ENCODE measurements around the gene SIX2.

Gene SIX2

GRCh38 chr2:45011621-45012602, 2.7 kb upstream of the SIX2 start:
- TF ChIP-seq POLR2AphosphoS5 (IDR thresholded peaks at IDR 0.05; ENCODE audit: low read depth, low read length) (no peak), SPI1 (IDR thresholded peaks at IDR 0.05; ENCODE audit: low read depth, low read length) (no peak), PAX5 (IDR thresholded peaks at IDR 0.05; ENCODE audit: insufficient read depth, low read length, severe bottlenecking) (no peak), POLR2A (IDR thresholded peaks at IDR 0.05; ENCODE audit: low read depth, low read length) (no peak)
- FAIRE-seq, result no peak
- no peak for DNase-seq (ENCODE audit: insufficient read length, low spot score)

- FAIRE-seq, result no peak
- no peak for DNase-seq (ENCODE audit: insufficient read length, low spot score)
- TF ChIP-seq PAX5 (IDR thresholded peaks at IDR 0.05; ENCODE audit: insufficient read depth, low read length, severe bottlenecking), result no peak
- TF ChIP-seq POU2F2 (IDR thresholded peaks at IDR 0.05; ENCODE audit: low read depth, low read length), result no peak
- TF ChIP-seq TAF1 (IDR thresholded peaks at IDR 0.05; ENCODE audit: low read depth, low read length), result no peak
- TF ChIP-seq POLR2A (IDR thresholded peaks at IDR 0.05; ENCODE audit: low read depth, low read length), result no peak
- no peak for TF ChIP-seq SPI1 (IDR thresholded peaks at IDR 0.05; ENCODE audit: low read depth, low read length)
- no peak for TF ChIP-seq POLR2AphosphoS5 (IDR thresholded peaks at IDR 0.05; ENCODE audit: low read depth, low read length)
Measured at GRCh38 chr2:45011121-45011520, 1.9 kb upstream of the SIX2 start.

DNA sequence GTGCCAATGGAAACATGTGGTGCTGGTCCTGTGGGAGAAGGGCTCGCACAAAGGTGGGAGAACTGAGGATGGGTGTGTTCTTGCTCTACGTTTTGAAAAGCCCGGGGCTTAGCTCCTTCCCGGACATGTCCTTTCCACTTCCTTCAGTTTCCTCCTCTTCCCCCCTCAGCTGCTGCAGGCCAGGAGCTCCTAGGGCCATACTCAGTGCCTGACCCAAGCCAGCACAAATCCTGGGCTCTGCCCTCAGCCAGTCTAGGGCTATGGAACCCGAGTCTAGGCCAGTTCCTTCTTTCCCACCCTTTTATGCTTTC, 1.4 kb upstream of the SIX2 start:
- no peak for DNase-seq (ENCODE audit: insufficient read length, low spot score)
- no peak for FAIRE-seq
- TF ChIP-seq POU2F2 (IDR thresholded peaks at IDR 0.05; ENCODE audit: low read depth, low read length) (no peak), POLR2A (IDR thresholded peaks at IDR 0.05; ENCODE audit: low read depth, low read length) (no peak), SPI1 (IDR thresholded peaks at IDR 0.05; ENCODE audit: low read depth, low read length) (no peak), POLR2AphosphoS5 (IDR thresholded peaks at IDR 0.05; ENCODE audit: low read depth, low read length) (no peak), PAX5 (IDR thresholded peaks at IDR 0.05; ENCODE audit: insufficient read depth, low read length, severe bottlenecking) (no peak), TAF1 (IDR thresholded peaks at IDR 0.05; ENCODE audit: low read depth, low read length) (no peak)

GRCh38 chr2:45009928-45010701, 863 bp upstream of the SIX2 start:
- DNase-seq (ENCODE audit: insufficient read length, low spot score), result no peak
- TF ChIP-seq PAX5 (IDR thresholded peaks at IDR 0.05; ENCODE audit: insufficient read depth, low read length, severe bottlenecking) (no peak), SPI1 (IDR thresholded peaks at IDR 0.05; ENCODE audit: low read depth, low read length) (no peak), POLR2AphosphoS5 (IDR thresholded peaks at IDR 0.05; ENCODE audit: low read depth, low read length) (no peak), POU2F2 (IDR thresholded peaks at IDR 0.05; ENCODE audit: low read depth, low read length) (no peak), TAF1 (IDR thresholded peaks at IDR 0.05; ENCODE audit: low read depth, low read length) (no peak), POLR2A (IDR thresholded peaks at IDR 0.05; ENCODE audit: low read depth, low read length) (no peak)
- FAIRE-seq, result no peak

GRCh38 chr2:45008296-45009129, 739 bp downstream of the SIX2 start:
- TF ChIP-seq POLR2A (IDR thresholded peaks at IDR 0.05; ENCODE audit: low read depth, low read length) (no peak), POLR2AphosphoS5 (IDR thresholded peaks at IDR 0.05; ENCODE audit: low read depth, low read length) (no peak)
- DNase-seq (ENCODE audit: insufficient read length, low spot score) (no peak), FAIRE-seq (peak; percentile 28)

DNA sequence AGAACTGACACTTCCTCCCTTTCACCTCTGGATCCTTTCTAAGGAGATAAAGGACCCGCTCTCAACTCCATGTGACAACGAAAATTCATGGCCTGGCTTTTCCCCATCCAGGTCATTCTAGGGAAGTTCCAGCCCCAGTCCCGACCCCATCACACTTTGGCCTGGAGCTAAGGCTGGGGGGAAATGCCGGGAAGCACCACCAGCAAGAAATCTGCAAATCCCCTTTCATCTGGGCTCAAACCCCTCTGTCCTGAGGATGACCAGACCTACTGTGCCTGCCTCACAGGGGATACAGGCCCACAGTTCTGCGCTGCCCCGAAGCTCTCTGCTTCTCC, 1.3 kb downstream of the SIX2 start:
- TF ChIP-seq SPI1 (IDR thresholded peaks at IDR 0.05; ENCODE audit: low read depth, low read length), result no peak
- no peak for TF ChIP-seq POLR2A (IDR thresholded peaks at IDR 0.05; ENCODE audit: low read depth, low read length)
- no peak for TF ChIP-seq POU2F2 (IDR thresholded peaks at IDR 0.05; ENCODE audit: low read depth, low read length)
- TF ChIP-seq PAX5 (IDR thresholded peaks at IDR 0.05; ENCODE audit: insufficient read depth, low read length, severe bottlenecking), result no peak
- TF ChIP-seq POLR2AphosphoS5 (IDR thresholded peaks at IDR 0.05; ENCODE audit: low read depth, low read length), result no peak
- TF ChIP-seq TAF1 (IDR thresholded peaks at IDR 0.05; ENCODE audit: low read depth, low read length), result no peak
- DNase-seq (ENCODE audit: insufficient read length, low spot score) (no peak), FAIRE-seq (no peak)

GRCh38 chr2:45006942-45007287, 2.3 kb downstream of the SIX2 start:
- no peak for TF ChIP-seq TAF1 (IDR thresholded peaks at IDR 0.05; ENCODE audit: low read depth, low read length)
- TF ChIP-seq POLR2AphosphoS5 (IDR thresholded peaks at IDR 0.05; ENCODE audit: low read depth, low read length), result no peak
- TF ChIP-seq POLR2A (IDR thresholded peaks at IDR 0.05; ENCODE audit: low read depth, low read length), result no peak
- no peak for TF ChIP-seq POU2F2 (IDR thresholded peaks at IDR 0.05; ENCODE audit: low read depth, low read length)
- TF ChIP-seq PAX5 (IDR thresholded peaks at IDR 0.05; ENCODE audit: insufficient read depth, low read length, severe bottlenecking), result no peak
- no peak for TF ChIP-seq SPI1 (IDR thresholded peaks at IDR 0.05; ENCODE audit: low read depth, low read length)
- no peak for FAIRE-seq
- no peak for DNase-seq (ENCODE audit: insufficient read length, low spot score)

DNA sequence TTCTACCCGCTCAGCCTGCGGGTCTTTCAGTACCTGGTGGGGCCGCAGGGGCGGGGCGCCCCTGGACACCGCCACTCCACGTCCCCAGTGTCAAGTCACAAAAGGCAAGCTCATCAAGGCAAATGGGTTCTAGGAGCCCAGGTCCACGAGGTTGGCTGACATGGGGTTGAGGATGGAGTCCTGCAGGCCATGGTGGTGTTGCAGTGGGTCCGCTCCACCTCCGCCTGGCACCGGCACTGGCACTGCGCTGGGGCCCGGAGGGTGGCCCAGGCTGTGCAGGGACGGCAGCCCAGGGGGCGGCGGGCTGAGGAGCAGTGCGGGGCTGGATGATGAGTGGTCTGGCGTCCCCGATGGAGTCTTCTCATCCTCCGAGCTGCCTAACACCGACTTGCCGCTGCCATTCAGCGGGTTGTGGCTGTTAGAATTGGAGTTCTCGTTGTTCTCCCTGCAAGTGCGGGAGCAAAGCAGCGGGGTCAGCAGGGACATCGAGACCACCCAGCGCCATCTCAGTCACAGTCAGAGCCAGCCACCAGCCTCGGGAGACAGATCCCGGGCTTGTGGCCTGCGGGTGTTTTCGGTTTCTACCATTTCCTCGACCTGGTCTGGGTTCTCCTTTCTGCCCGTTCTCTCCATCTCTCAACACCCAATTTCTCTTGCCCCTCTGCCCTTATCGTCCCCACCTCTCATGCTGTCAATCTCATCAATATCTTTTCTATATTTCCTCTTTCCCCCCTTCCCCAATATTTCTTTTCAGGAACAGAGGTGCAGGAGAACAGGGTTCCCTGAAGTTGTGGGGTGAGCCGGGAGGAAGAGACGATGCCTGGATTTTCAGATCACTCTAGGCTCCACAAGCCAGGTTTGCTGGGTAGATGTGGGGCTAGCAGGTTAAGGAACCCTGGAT, 3.0 kb downstream of the SIX2 start:
- TF ChIP-seq POLR2A (IDR thresholded peaks at IDR 0.05; ENCODE audit: low read depth, low read length), result no peak
- TF ChIP-seq PAX5 (IDR thresholded peaks at IDR 0.05; ENCODE audit: insufficient read depth, low read length, severe bottlenecking), result no peak
- no peak for TF ChIP-seq POU2F2 (IDR thresholded peaks at IDR 0.05; ENCODE audit: low read depth, low read length)
- no peak for TF ChIP-seq TAF1 (IDR thresholded peaks at IDR 0.05; ENCODE audit: low read depth, low read length)
- TF ChIP-seq POLR2AphosphoS5 (IDR thresholded peaks at IDR 0.05; ENCODE audit: low read depth, low read length), result no peak
- TF ChIP-seq SPI1 (IDR thresholded peaks at IDR 0.05; ENCODE audit: low read depth, low read length), result no peak
- DNase-seq (ENCODE audit: insufficient read length, low spot score) (no peak), FAIRE-seq (no peak)
